ENCODE results near the gene CMSS1. TPM values are rescaled to one million over a fixed set of nuclear protein-coding genes. Genes with fewer than 3 reads are reported as not detected.

CMSS1 gene
- total and polyA plus RNA-seq, 2 donors (not counting 1 experiment from before 2014, with no cell fraction given), result 7.3 to 22.8 TPM

DNA sequence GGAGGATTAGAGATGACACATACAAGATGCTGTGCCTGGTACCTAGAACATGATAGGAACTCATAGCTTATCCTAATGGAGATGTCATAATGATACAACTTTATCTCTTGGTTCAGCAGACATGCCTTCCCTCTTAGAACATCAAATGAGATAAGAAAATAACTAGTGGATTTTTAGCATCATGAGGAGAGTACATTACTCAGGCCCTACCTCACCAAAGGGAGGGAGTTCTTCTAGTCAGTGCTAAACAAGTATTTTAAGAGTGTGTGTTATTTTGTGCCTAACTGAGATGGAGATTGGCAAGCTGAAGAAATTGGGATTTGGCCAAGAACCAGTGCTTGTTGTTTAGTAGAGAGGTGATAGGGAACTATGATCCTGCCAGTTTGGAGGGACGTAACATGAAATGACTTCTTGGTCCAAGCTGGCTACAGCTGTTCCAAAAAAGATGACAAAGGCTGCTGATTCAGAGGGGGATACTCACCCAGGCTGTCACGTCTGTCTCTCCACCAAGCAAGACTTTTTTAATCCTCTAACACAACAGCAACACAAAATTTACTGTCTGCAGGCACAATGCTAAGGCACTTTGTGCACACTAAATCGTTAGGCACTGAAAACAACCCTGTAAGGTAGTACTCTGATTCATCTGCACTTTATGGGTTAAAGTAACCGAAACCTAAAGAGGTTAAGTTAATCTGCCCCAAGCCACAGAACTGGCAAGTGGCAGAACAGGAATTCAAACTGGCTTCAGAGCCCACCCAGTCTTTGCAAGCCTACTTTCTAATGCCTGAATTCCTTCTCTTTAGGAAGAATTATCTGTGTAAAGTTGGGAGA is 126.5 kb downstream of the CMSS1 start:
- Histone ChIP-seq H3K4me1 (ENCODE audit: control insufficient read depth in 2 of 2, insufficient read depth in 2 of 2, low read length in 2 of 2) (no peaks in the 10 kb centered on the region), H3K4me3 (ENCODE audit: control extremely low read depth in 1 of 5, extremely low read depth in 1 of 5, insufficient read depth in 1 of 5, low read depth in 2 of 5, low read length in 4 of 5) (no peak overlapping the region), H3K27ac (ENCODE audit: low read length in 2 of 2) (no peak overlapping the region), H3K36me3 (replicated peaks in 1 of 2; ENCODE audit: control extremely low read depth in 1 of 2, control insufficient read depth in 1 of 2, extremely low read depth in 1 of 2, insufficient read depth in 2 of 2, low read length in 1 of 2) (no peaks in the 10 kb centered on the region), H3K79me2 (ENCODE audit: control insufficient read depth, insufficient read depth, low read length) (no peaks in the 10 kb centered on the region), H4K20me1 (ENCODE audit: control insufficient read depth, insufficient read depth, low read length, poor library complexity, severe bottlenecking) (no peaks in the 10 kb centered on the region), H3K4me2 (replicated peaks; ENCODE audit: low read depth, low read length, poor library complexity, severe bottlenecking) (no peak overlapping the region), H3K27me3 (replicated peaks in 1 of 4; ENCODE audit: control extremely low read depth in 1 of 4, control insufficient read depth in 3 of 4, insufficient read depth in 4 of 4, low read length in 3 of 4) (no peaks in the 10 kb centered on the region), H2AFZ (ENCODE audit: insufficient read depth, low read depth, low read length, poor library complexity, severe bottlenecking) (no peak overlapping the region), H3K9ac (ENCODE audit: low read length) (no peak overlapping the region), H3K9me3 (ENCODE audit: control extremely low read depth in 1 of 3, control insufficient read depth in 2 of 3, insufficient read depth in 1 of 3, low read length in 2 of 3) (no peaks in the 10 kb centered on the region)
- ChIA-PET POLR2A (no interaction called here), CTCF (no interaction called here)
- TF ChIP-seq EZH2 (IDR thresholded peaks at IDR 0.05; ENCODE audit: borderline replicate concordance, insufficient read depth, low read depth, low read length, poor library complexity, severe bottlenecking), result no peak
- TF ChIP-seq, protein P1, sequence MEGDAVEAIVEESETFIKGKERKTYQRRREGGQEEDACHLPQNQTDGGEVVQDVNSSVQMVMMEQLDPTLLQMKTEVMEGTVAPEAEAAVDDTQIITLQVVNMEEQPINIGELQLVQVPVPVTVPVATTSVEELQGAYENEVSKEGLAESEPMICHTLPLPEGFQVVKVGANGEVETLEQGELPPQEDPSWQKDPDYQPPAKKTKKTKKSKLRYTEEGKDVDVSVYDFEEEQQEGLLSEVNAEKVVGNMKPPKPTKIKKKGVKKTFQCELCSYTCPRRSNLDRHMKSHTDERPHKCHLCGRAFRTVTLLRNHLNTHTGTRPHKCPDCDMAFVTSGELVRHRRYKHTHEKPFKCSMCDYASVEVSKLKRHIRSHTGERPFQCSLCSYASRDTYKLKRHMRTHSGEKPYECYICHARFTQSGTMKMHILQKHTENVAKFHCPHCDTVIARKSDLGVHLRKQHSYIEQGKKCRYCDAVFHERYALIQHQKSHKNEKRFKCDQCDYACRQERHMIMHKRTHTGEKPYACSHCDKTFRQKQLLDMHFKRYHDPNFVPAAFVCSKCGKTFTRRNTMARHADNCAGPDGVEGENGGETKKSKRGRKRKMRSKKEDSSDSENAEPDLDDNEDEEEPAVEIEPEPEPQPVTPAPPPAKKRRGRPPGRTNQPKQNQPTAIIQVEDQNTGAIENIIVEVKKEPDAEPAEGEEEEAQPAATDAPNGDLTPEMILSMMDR (IDR thresholded peaks at IDR 0.05), result no peak
- no peaks in the 10 kb centered on the region for H3K9me3 Mint-ChIP-seq (ENCODE audit: insufficient read depth)
- H3K27ac Mint-ChIP-seq, result no peak overlapping the region
- intact Hi-C loops (cut with micrococcal nuclease), result no loop called here
- no peak overlapping the region for H3K4me3 Mint-ChIP-seq
- no peaks in the 10 kb centered on the region for H3K27me3 Mint-ChIP-seq
- no peak for ATAC-seq (ENCODE audit: low read depth)
- DNase-seq, result no peak
- WGBS (ENCODE audit: insufficient coverage), result 97% methylated on average over 4 of the region's 4 CpGs
- peaks cover 8% of the 10 kb centered on the region for H3K4me1 Mint-ChIP-seq

DNA sequence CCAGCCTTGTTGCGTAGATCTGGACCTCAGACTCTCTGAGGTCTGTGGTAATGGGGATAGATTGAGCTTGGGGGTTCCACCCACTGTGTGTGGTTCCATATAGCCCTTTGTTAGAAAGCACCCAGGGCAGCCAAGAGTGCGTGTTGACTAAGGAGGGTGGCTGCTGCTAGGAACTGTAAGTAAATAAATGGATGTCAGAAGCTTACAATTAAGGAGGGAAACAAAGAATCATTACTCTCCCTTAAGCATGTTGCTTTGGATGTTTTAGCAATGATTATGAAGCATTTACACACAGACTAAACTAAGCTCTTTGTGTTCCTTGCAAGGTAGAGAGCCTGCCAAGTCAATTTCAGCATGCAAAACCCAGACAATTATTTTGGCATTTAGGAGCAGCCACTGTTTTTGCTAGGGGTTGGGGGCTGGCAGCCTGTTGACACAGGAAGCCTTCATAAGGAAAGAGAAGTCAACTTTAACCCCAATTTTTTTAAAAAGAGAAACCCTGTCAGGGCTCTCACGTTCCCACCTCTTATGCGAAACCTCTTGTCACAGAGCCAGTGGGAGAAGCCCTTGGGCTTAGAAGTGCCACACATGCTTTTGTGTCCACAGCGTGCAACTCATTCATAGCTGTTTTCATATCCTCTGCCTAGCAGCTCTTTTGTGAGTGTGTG is 127.8 kb downstream of the CMSS1 start:
- H3K9me3 ChIP-seq (ENCODE audit: control extremely low read depth in 1 of 3, control insufficient read depth in 2 of 3, insufficient read depth in 1 of 3, low read length in 2 of 3), result no peaks in the 10 kb centered on the region
- no peak overlapping the region for H3K4me2 ChIP-seq (replicated peaks; ENCODE audit: low read depth, low read length, poor library complexity, severe bottlenecking)
- CTCF ChIA-PET, result no interaction called here
- POLR2A ChIA-PET, result no interaction called here
- intact Hi-C loops (cut with micrococcal nuclease), result no loop called here
- H2AFZ ChIP-seq (ENCODE audit: insufficient read depth, low read depth, low read length, poor library complexity, severe bottlenecking), result no peak overlapping the region
- H3K4me1 ChIP-seq (ENCODE audit: control insufficient read depth in 2 of 2, insufficient read depth in 2 of 2, low read length in 2 of 2), result no peaks in the 10 kb centered on the region
- H3K36me3 ChIP-seq (replicated peaks in 1 of 2; ENCODE audit: control extremely low read depth in 1 of 2, control insufficient read depth in 1 of 2, extremely low read depth in 1 of 2, insufficient read depth in 2 of 2, low read length in 1 of 2), result no peaks in the 10 kb centered on the region
- no peaks in the 10 kb centered on the region for H4K20me1 ChIP-seq (ENCODE audit: control insufficient read depth, insufficient read depth, low read length, poor library complexity, severe bottlenecking)
- H3K4me3 ChIP-seq (ENCODE audit: control extremely low read depth in 1 of 5, extremely low read depth in 1 of 5, insufficient read depth in 1 of 5, low read depth in 2 of 5, low read length in 4 of 5), result no peak overlapping the region
- Mint-ChIP-seq H3K9me3 (ENCODE audit: insufficient read depth) (no peaks in the 10 kb centered on the region), H3K4me3 (no peak overlapping the region), H3K4me1 (peaks cover 4% of the 10 kb centered on the region), H3K27me3 (no peaks in the 10 kb centered on the region), H3K27ac (no peak overlapping the region)
- TF ChIP-seq EZH2 (IDR thresholded peaks at IDR 0.05; ENCODE audit: borderline replicate concordance, insufficient read depth, low read depth, low read length, poor library complexity, severe bottlenecking), result no peak
- TF ChIP-seq, protein P1 (IDR thresholded peaks at IDR 0.05), result no peak
- no peak overlapping the region for H3K9ac ChIP-seq (ENCODE audit: low read length)
- H3K27me3 ChIP-seq (replicated peaks in 1 of 4; ENCODE audit: control extremely low read depth in 1 of 4, control insufficient read depth in 3 of 4, insufficient read depth in 4 of 4, low read length in 3 of 4), result no peaks in the 10 kb centered on the region
- H3K79me2 ChIP-seq (ENCODE audit: control insufficient read depth, insufficient read depth, low read length), result no peaks in the 10 kb centered on the region
- DNase-seq (no peak), ATAC-seq (ENCODE audit: low read depth) (no peak)
- 92% methylated on average over 2 of the region's 5 CpGs for WGBS (ENCODE audit: insufficient coverage)
- no peak overlapping the region for H3K27ac ChIP-seq (ENCODE audit: low read length in 2 of 2)

Measured in B cell (primary cell).